GM19351 (cell line): ENCODE measurements around the gene C1orf21.

ENCODE experiments used
- ATAC-seq: cut with Tn5 transposase; IDR thresholded peaks from one replicate; pipeline ENCODE4 v1.9.1; 2021; ENCODE audit warnings: mild to moderate bottlenecking, moderate library complexity; ENCODE audit not compliant: unreplicated experiment

C1orf21 gene

GRCh38 chr1:184647471-184647870 lies 260.6 kb downstream of the C1orf21 start:
- ATAC-seq, result no peak

- ATAC-seq, result no peak
Observed at GRCh38 chr1:184648160-184648855, 261.5 kb downstream of the C1orf21 start.

GRCh38 chr1:184648856-184649201 lies 262.0 kb downstream of the C1orf21 start:
- no peak for ATAC-seq

GRCh38 chr1:184649451-184649888 lies 262.6 kb downstream of the C1orf21 start:
- peak; percentile 95 for ATAC-seq

GRCh38 chr1:184650177-184650866 lies 263.5 kb downstream of the C1orf21 start:
- no peak for ATAC-seq

GRCh38 chr1:184655185-184655584 lies 268.4 kb downstream of the C1orf21 start:
- no peak for ATAC-seq

- no peak for ATAC-seq
Observed at GRCh38 chr1:184656221-184656620, 269.4 kb downstream of the C1orf21 start.

GRCh38 chr1:184658055-184658454 lies 271.2 kb downstream of the C1orf21 start:
- ATAC-seq, result no peak

GRCh38 chr1:184660462-184661191 lies 273.8 kb downstream of the C1orf21 start:
- ATAC-seq, result no peak

GRCh38 chr1:184661801-184662200 lies 275.0 kb downstream of the C1orf21 start:
- no peak for ATAC-seq

GRCh38 chr1:184664042-184664660 lies 277.3 kb downstream of the C1orf21 start:
- ATAC-seq, result peak; percentile 78

GRCh38 chr1:184664661-184665060 lies 277.8 kb downstream of the C1orf21 start:
- no peak for ATAC-seq

- no peak for ATAC-seq
Observed at GRCh38 chr1:184665360-184665759, 278.5 kb downstream of the C1orf21 start.

GRCh38 chr1:184669391-184669790 lies 282.6 kb downstream of the C1orf21 start:
- ATAC-seq, result no peak

- ATAC-seq, result no peak
Observed at GRCh38 chr1:184672013-184672726, 285.3 kb downstream of the C1orf21 start.

- ATAC-seq, result no peak
Observed at GRCh38 chr1:184673305-184673704, 286.5 kb downstream of the C1orf21 start.

- no peak for ATAC-seq
Observed at GRCh38 chr1:184677344-184677743, 290.5 kb downstream of the C1orf21 start.
